ENCODE measurements around the gene HSPA1A. TPM values are rescaled to one million over a fixed set of nuclear protein-coding genes. Genes with fewer than 3 reads are reported as not detected.

HSPA1A gene
- total RNA-seq, 1 experiment from 2014 or later = 51.2 TPM

DNA sequence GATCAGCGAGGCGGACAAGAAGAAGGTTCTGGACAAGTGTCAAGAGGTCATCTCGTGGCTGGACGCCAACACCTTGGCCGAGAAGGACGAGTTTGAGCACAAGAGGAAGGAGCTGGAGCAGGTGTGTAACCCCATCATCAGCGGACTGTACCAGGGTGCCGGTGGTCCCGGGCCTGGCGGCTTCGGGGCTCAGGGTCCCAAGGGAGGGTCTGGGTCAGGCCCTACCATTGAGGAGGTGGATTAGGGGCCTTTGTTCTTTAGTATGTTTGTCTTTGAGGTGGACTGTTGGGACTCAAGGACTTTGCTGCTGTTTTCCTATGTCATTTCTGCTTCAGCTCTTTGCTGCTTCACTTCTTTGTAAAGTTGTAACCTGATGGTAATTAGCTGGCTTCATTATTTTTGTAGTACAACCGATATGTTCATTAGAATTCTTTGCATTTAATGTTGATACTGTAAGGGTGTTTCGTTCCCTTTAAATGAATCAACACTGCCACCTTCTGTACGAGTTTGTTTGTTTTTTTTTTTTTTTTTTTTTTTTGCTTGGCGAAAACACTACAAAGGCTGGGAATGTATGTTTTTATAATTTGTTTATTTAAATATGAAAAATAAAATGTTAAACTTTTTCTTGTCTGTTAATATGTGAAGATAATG, 14.4 kb downstream of the HSPA1A start:
- Histone ChIP-seq H3K4ac (ENCODE audit: low read depth, low read length) (no peak overlapping the region), H2BK120ac (ENCODE audit: low read depth, low read length, poor library complexity, severe bottlenecking) (no peak overlapping the region), H3K9ac (ENCODE audit: extremely low read depth, insufficient read length, low read length) (peak overlapping the region; percentile 52), H4K91ac (ENCODE audit: insufficient read length, low read depth, low read length) (no peak overlapping the region), H3K9me3 (ENCODE audit: control insufficient read depth, low read depth, low read length) (no peaks in the 10 kb centered on the region), H3K23ac (ENCODE audit: insufficient read length, low read depth, low read length) (no peak overlapping the region), H3T11ph (ENCODE audit: low read length) (no peak overlapping the region), H2BK12ac (ENCODE audit: insufficient read length, low read depth, low read length) (no peak overlapping the region), H3K27ac (ENCODE audit: insufficient read length, low read depth, low read length) (no peak overlapping the region), H4K5ac (ENCODE audit: insufficient read length, low read depth, low read length) (no peak overlapping the region), H3K79me2 (ENCODE audit: insufficient read depth, low read length) (peaks cover 5% of the 10 kb centered on the region; the same call in 1 of the 2 replicates), H3K56ac (ENCODE audit: insufficient read length, low read depth, low read length) (no peak overlapping the region), H2AK5ac (ENCODE audit: insufficient read length, low read length) (no peak overlapping the region), H2BK20ac (ENCODE audit: low read depth, low read length, poor library complexity, severe bottlenecking) (no peak overlapping the region), H2AFZ (ENCODE audit: low read length) (no peak overlapping the region), H3K79me1 (ENCODE audit: insufficient read depth, low read depth, low read length, poor library complexity, severe bottlenecking) (no peaks in the 10 kb centered on the region), H3K4me1 (ENCODE audit: insufficient read depth, low read length) (peaks cover 2% of the 10 kb centered on the region; the same call in 1 of the 2 replicates), H4K20me1 (ENCODE audit: control insufficient read depth, insufficient read depth, insufficient read length) (no peaks in the 10 kb centered on the region), H4K8ac (replicated peaks; ENCODE audit: insufficient read length, low read depth, low read length) (no peak overlapping the region), H2BK15ac (ENCODE audit: low read depth, low read length) (no peak overlapping the region), H3K14ac (ENCODE audit: insufficient read depth, low read length) (no peak overlapping the region), H3K23me2 (ENCODE audit: insufficient read length, low read depth, low read length, poor library complexity, severe bottlenecking) (peaks cover 15% of the 10 kb centered on the region), H3K18ac (ENCODE audit: insufficient read length, low read depth, low read length) (no peak overlapping the region), H3K4me2 (ENCODE audit: insufficient read depth, insufficient read length, low read length) (peak overlapping the region; percentile 61), H2BK5ac (ENCODE audit: insufficient read length, low read length) (no peak overlapping the region), H3K27me3 (ENCODE audit: insufficient read depth, low read length) (no peaks in the 10 kb centered on the region)
- no peak for DNase-seq
- no peak overlapping the region for H3K27ac Mint-ChIP-seq
- WGBS (ENCODE audit: extremely low coverage, insufficient read length, low lambda C conversion rate) = no CpG with 5 or more reads among the region's 15 CpGs
- TF ChIP-seq, protein P1, sequence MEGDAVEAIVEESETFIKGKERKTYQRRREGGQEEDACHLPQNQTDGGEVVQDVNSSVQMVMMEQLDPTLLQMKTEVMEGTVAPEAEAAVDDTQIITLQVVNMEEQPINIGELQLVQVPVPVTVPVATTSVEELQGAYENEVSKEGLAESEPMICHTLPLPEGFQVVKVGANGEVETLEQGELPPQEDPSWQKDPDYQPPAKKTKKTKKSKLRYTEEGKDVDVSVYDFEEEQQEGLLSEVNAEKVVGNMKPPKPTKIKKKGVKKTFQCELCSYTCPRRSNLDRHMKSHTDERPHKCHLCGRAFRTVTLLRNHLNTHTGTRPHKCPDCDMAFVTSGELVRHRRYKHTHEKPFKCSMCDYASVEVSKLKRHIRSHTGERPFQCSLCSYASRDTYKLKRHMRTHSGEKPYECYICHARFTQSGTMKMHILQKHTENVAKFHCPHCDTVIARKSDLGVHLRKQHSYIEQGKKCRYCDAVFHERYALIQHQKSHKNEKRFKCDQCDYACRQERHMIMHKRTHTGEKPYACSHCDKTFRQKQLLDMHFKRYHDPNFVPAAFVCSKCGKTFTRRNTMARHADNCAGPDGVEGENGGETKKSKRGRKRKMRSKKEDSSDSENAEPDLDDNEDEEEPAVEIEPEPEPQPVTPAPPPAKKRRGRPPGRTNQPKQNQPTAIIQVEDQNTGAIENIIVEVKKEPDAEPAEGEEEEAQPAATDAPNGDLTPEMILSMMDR (conservative IDR thresholded peaks at IDR 0.05) = peak; percentile 70; the same call in 2 of the 3 replicates
- peak overlapping the region; percentile 79 to 88 for H3K4me3 Mint-ChIP-seq
- peaks cover 4% of the 10 kb centered on the region for H3K27me3 Mint-ChIP-seq (ENCODE audit: low read depth)
- peaks cover 32% of the 10 kb centered on the region in 2 experiments for H3K4me1 Mint-ChIP-seq
- H3K9me3 Mint-ChIP-seq = no peaks in the 10 kb centered on the region; a peak in 2 of 5 replicates
- H3K36me3 Mint-ChIP-seq (ENCODE audit: insufficient read depth in 1 of 3, low read depth in 3 of 3) = peaks cover under 1 to 3% (median under 1%) of the 10 kb centered on the region in 3 experiments; a peak in 5 of 7 replicates
